Measurements from ENCODE around the gene IFRD1. TPM values are rescaled to one million over a fixed set of nuclear protein-coding genes. Genes with fewer than 3 reads are reported as not detected.

Gene IFRD1
- total and polyA plus RNA-seq, 2 experiments from 2014 or later = 30.8 to 43.3 TPM

DNA sequence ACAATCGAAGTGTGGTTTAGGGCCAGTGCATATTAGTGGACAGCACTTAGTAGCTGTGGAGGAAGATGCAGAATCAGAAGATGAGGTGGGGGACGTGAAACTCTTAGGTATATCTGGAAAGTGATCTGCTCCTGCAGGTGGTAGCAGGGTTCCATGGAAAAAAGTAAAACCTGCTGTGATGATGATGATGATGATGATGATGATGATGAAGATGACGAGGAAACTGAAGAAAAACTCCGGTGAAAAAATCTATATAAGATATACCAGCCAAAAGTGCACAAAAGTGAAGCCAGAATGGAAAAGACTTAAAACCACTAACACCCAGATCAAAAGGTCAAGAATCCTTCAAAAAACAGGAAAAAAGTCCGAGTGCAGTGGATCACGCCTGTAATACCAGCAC is 70.5 kb downstream of the IFRD1 start:
- TF ChIP-seq, protein P1, sequence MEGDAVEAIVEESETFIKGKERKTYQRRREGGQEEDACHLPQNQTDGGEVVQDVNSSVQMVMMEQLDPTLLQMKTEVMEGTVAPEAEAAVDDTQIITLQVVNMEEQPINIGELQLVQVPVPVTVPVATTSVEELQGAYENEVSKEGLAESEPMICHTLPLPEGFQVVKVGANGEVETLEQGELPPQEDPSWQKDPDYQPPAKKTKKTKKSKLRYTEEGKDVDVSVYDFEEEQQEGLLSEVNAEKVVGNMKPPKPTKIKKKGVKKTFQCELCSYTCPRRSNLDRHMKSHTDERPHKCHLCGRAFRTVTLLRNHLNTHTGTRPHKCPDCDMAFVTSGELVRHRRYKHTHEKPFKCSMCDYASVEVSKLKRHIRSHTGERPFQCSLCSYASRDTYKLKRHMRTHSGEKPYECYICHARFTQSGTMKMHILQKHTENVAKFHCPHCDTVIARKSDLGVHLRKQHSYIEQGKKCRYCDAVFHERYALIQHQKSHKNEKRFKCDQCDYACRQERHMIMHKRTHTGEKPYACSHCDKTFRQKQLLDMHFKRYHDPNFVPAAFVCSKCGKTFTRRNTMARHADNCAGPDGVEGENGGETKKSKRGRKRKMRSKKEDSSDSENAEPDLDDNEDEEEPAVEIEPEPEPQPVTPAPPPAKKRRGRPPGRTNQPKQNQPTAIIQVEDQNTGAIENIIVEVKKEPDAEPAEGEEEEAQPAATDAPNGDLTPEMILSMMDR (IDR thresholded peaks at IDR 0.05; ENCODE audit: low read depth, low read length) = no peak
- H3K4me1 ChIP-seq (ENCODE audit: low read depth) = no peaks in the 10 kb centered on the region
- no peak overlapping the region for H3K27ac ChIP-seq
- no peaks in the 10 kb centered on the region for H3K9me3 ChIP-seq (ENCODE audit: low read depth)
- no peak overlapping the region for H3K4me3 ChIP-seq
- H3K27me3 ChIP-seq = no peaks in the 10 kb centered on the region
- no peak for DNase-seq (ENCODE audit: low read depth in 1 of 2, low spot score in 1 of 2)
- H3K36me3 ChIP-seq = no peaks in the 10 kb centered on the region

DNA sequence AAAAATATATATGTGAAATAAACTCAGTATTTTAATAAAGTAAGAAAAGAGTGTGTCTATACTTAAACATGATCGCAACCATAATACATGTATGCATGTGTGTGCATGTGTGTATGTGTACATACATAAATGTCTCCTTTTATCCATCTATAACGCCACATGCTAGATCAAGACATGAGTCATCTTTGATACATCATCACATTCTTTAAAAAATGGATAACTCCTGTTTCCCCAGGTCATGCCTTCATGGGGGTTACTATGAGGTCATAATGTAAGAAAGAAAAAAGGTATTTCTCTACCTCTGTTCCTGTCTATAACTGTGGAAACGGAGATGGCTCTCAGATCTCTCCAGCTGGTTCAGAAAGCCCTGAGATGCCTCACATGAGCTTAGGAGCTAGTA is 71.7 kb downstream of the IFRD1 start:
- no peaks in the 10 kb centered on the region for H3K4me1 ChIP-seq (ENCODE audit: low read depth)
- H3K27me3 ChIP-seq = no peaks in the 10 kb centered on the region
- H3K36me3 ChIP-seq = no peaks in the 10 kb centered on the region
- DNase-seq (ENCODE audit: low read depth in 1 of 2, low spot score in 1 of 2) = no peak
- H3K4me3 ChIP-seq = no peak overlapping the region
- H3K27ac ChIP-seq = no peak overlapping the region
- TF ChIP-seq, protein P1 (IDR thresholded peaks at IDR 0.05; ENCODE audit: low read depth, low read length) = no peak
- no peaks in the 10 kb centered on the region for H3K9me3 ChIP-seq (ENCODE audit: low read depth)

DNA sequence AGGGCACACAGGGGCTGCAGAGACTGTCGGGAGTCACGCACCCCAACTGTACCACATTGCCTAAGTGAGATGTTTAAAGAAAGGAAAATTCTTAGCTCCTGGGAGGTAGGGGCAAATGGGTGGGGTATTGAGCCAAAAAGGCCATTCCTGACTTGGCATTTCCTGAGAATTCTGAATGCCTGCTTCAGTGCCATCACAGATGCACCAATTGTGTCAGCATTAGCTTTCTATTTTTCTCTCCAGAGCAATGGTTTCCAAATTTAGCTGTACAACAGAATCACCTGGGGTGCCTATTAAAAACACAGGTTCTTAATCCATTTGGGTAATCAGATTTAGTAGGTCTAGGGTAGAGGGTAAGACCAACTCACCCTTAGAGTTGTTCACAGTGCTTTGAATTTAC is 73.6 kb downstream of the IFRD1 start:
- no peak overlapping the region for H3K4me3 ChIP-seq
- H3K36me3 ChIP-seq = no peaks in the 10 kb centered on the region
- no peaks in the 10 kb centered on the region for H3K9me3 ChIP-seq (ENCODE audit: low read depth)

More for the DNA sequence above, 73.6 kb downstream of the IFRD1 start:
- no peak overlapping the region for H3K27ac ChIP-seq
- no peak for DNase-seq (ENCODE audit: low read depth in 1 of 2, low spot score in 1 of 2)
- no peaks in the 10 kb centered on the region for H3K27me3 ChIP-seq
- no peaks in the 10 kb centered on the region for H3K4me1 ChIP-seq (ENCODE audit: low read depth)
- TF ChIP-seq, protein P1 (IDR thresholded peaks at IDR 0.05; ENCODE audit: low read depth, low read length) = no peak

Other genes starting within 250 kb of the IFRD1 start
- 10.6 and 11.4 TPM in 2 replicates for gene DOCK4, start 244.1 kb upstream of the IFRD1 start, total RNA-seq
- 5.3 and 7.2 TPM in 2 replicates for gene DOCK4, start 244.1 kb upstream of the IFRD1 start, polyA plus RNA-seq
- gene ZNF277, start 243.8 kb upstream of the IFRD1 start, total RNA-seq = 15.6 and 22.6 TPM in 2 replicates
- 9.8 and 13.0 TPM in 2 replicates for gene ZNF277, start 243.8 kb upstream of the IFRD1 start, polyA plus RNA-seq
- 0.11 and 0.30 TPM in 2 replicates for gene LSMEM1, start 30.5 kb downstream of the IFRD1 start, total RNA-seq
- gene LSMEM1, start 30.5 kb downstream of the IFRD1 start, polyA plus RNA-seq = 0.29 and 1.4 TPM in 2 replicates